K562 (cell line): Measurements from ENCODE around the gene SLC18B1. TPM values are rescaled to one million over a fixed set of nuclear protein-coding genes. Genes with fewer than 3 reads are reported as not detected.
A peak's percentile ranks its signal among the peaks of the same experiment; 100 is the strongest.

Source experiments
- ATAC-seq: fragments of 200-7000 bp; cut with Tn5 transposase; 3 replicates; pipeline ENCODE4 v1.9.1; 2020; ENCODE audit warnings: moderate library complexity
- BruUV-seq: library from RNA; stranded (reverse); fragments of 400-500 nt; replicated peaks from 2 replicates; lab custom pipeline; 2021; lab: Mats Ljungman, UMichigan
- CTCF ChIA-PET: fragments of 300-600 bp; formaldehyde crosslinking; extraction: SDS; loops from one replicate; lab custom pipeline; 2021; ENCODE audit warnings: low intra/inter-chr PET ratio; lab: Yijun Ruan, JAX
- POLR2A ChIA-PET: fragments of 300-600, 350-650 bp; sonication (Branson Sonifier 250); formaldehyde crosslinking; extraction: SDS; loops from one replicate; lab custom pipeline; 2021; ENCODE audit warnings: antibody characterized with exemption, inconsistent platforms; lab: Yijun Ruan, JAX
- DNase-seq, 4 experiments: peaks; one replicate each; pipeline versions ENCODE4 v3.0.0 to v3.0.0-alpha.2; 2011 to 2018; ENCODE audit warnings: low spot score in 3 of 4, mixed read lengths in 3 of 4; ENCODE audit errors: extremely low read depth in 1 of 4
- FAIRE-seq: peaks from 2 replicates; lab custom pipeline; 2011; peaks lifted over from hg19 to GRCh38; lab: Jason Lieb, UNC
- H2AFZ ChIP-seq: 2 replicates; pipeline ENCODE4 v1.6.0; 2011; ENCODE audit warnings: low read depth, low read length, control low read depth, inconsistent platforms
- H3K27ac ChIP-seq: fragments of 200-600 bp; 3 replicates; pipeline ENCODE4 v1.8.0; 2011; ENCODE audit warnings: low read depth, mild to moderate bottlenecking, control low read depth, inconsistent platforms, low read length, moderate library complexity, mixed read lengths; ENCODE audit errors: extremely low read depth
- H3K27me3 ChIP-seq, 2 experiments: fragments of 300-600 bp in 1 of 2; 2 replicates in 1 of 2; 3 replicates in 1 of 2; pipeline versions ENCODE4 v1.6.0 to v1.8.0; 2011; ENCODE audit warnings: inconsistent platforms in 2 of 2, low read length in 2 of 2, mild to moderate bottlenecking in 1 of 2, mixed read lengths in 1 of 2, moderate library complexity in 1 of 2; ENCODE audit not compliant: control insufficient read depth in 2 of 2, insufficient read depth in 2 of 2
- H3K36me3 ChIP-seq: fragments of 300-600 bp; 3 replicates; pipeline ENCODE4 v1.8.0; 2011; ENCODE audit warnings: mild to moderate bottlenecking, low read length, inconsistent platforms; ENCODE audit not compliant: control insufficient read depth, insufficient read depth
- H3K4me1 ChIP-seq, 2 experiments: fragments of 200-600 bp in 1 of 2; replicated peaks in 1 of 2; 2 replicates in 1 of 2; 3 replicates in 1 of 2; pipeline versions ENCODE4 v1.5.1 to v1.8.0; 2011; ENCODE audit warnings: inconsistent platforms in 2 of 2, low read length in 2 of 2, mild to moderate bottlenecking in 1 of 2, mixed read lengths in 1 of 2, moderate library complexity in 1 of 2; ENCODE audit not compliant: control insufficient read depth in 2 of 2, insufficient read depth in 2 of 2
- H3K4me2 ChIP-seq: 2 replicates; pipeline ENCODE4 v1.6.1; 2011; ENCODE audit warnings: low read length, control low read depth, inconsistent platforms, mixed read lengths; ENCODE audit not compliant: insufficient read depth
- H3K4me3 ChIP-seq: fragments of 200-600 bp; sonication (generic), shearing (Covaris generic); 2 replicates; pipeline ENCODE4 v1.5.1; 2016; ENCODE audit warnings: control low read depth, inconsistent platforms
- H3K79me2 ChIP-seq: fragments of 200-600 bp; 3 replicates; pipeline ENCODE4 v1.8.0; 2011; ENCODE audit warnings: low read length, inconsistent platforms; ENCODE audit not compliant: control insufficient read depth, insufficient read depth
- H3K9ac ChIP-seq, 2 experiments: 2 replicates each; pipeline versions ENCODE4 v1.6.0 to v1.6.1; 2011; ENCODE audit warnings: low read depth in 2 of 2, low read length in 2 of 2, control low read depth in 1 of 2, inconsistent platforms in 1 of 2, mild to moderate bottlenecking in 1 of 2, mixed read lengths in 1 of 2; ENCODE audit not compliant: insufficient read depth in 1 of 2
- H3K9me1 ChIP-seq: one replicate; pipeline ENCODE4 v1.6.0; 2011; ENCODE audit warnings: inconsistent platforms, mild to moderate bottlenecking, low read length, moderate library complexity; ENCODE audit not compliant: control insufficient read depth, insufficient read depth
- H3K9me3 ChIP-seq: replicated peaks from 2 replicates; pipeline ENCODE4 v1.5.1; 2011; ENCODE audit warnings: low read depth, low read length, inconsistent platforms; ENCODE audit not compliant: control insufficient read depth, insufficient read depth
- H4K20me1 ChIP-seq: replicated peaks from 2 replicates; pipeline ENCODE4 v1.6.1; 2011; ENCODE audit warnings: low read length, inconsistent platforms, mixed read lengths; ENCODE audit not compliant: control insufficient read depth, insufficient read depth
- ETV1 ChIP-seq: fragments of 450-650 bp; conservative IDR thresholded peaks from 2 replicates; pipeline ENCODE4 v1.6.1; 2016; ENCODE audit warnings: missing genetic modification characterization, control low read depth, low read depth, missing compliant biosample characterization
- GATA2 ChIP-seq: sonication (generic); formaldehyde crosslinking; IDR thresholded peaks from 2 replicates; pipeline ENCODE4 v1.4.0; 2020; ENCODE audit warnings: mild to moderate bottlenecking, missing genetic modification reagents
- MTA1 ChIP-seq: fragments of 450-650 bp; IDR thresholded peaks from 2 replicates; pipeline ENCODE4 v1.6.1; 2017; ENCODE audit warnings: borderline replicate concordance
- PHF21A ChIP-seq: fragments of 450-650 bp; IDR thresholded peaks from 2 replicates; pipeline ENCODE4 v1.6.1; 2017; ENCODE audit warnings: low read depth, borderline replicate concordance
- PRPF4 ChIP-seq: fragments of 200-400 bp; formaldehyde crosslinking; IDR thresholded peaks from one replicate; pipeline ENCODE4 v1.6.1; 2017; ENCODE audit warnings: low read length, low read depth, mild to moderate bottlenecking; ENCODE audit not compliant: insufficient read depth, poor library complexity, severe bottlenecking
- SMARCA5 ChIP-seq: fragments of 450-650 bp; IDR thresholded peaks from 2 replicates; pipeline ENCODE4 v1.6.1; 2016
- SRSF3 ChIP-seq: fragments of 200-400 bp; formaldehyde crosslinking; IDR thresholded peaks from 2 replicates; pipeline ENCODE4 v1.6.1; 2016; ENCODE audit warnings: mild to moderate bottlenecking, low read length, moderate library complexity; ENCODE audit not compliant: insufficient read depth
- ZNF140 ChIP-seq: fragments of 250-450 bp; sonication (Bioruptor Pico); IDR thresholded peaks from 2 replicates; pipeline ENCODE4 v1.8.0; 2021; ENCODE audit warnings: moderate library complexity, mild to moderate bottlenecking, inconsistent platforms
- WGBS: fragments of 100-300 bp; shearing (Covaris generic); methylation state at CpG from one replicate; pipeline ENCODE4 v1.1.6; 2016; ENCODE audit warnings: low coverage, mixed read lengths; ENCODE audit not compliant: insufficient coverage; ENCODE audit errors: missing lambda C conversion rate; 5-methylcytosine and 5-hydroxymethylcytosine counted together
- in situ Hi-C: fragments of 300-500 bp; cut with MboI; formaldehyde crosslinking; loops from 4 replicates; pipeline ENCODE4 v1.15.0; 2018; ENCODE audit warnings: inconsistent platforms, mixed read lengths
- intact Hi-C: fragments of 100-400 bp; cut with micrococcal nuclease; formaldehyde crosslinking; loops from 2 replicates; pipeline ENCODE4 v1.14.2; 2022
- polyA plus RNA-seq, 8 experiments: library from polyadenylated mRNA; depleted of rRNA in 4 of 8; stranded (reverse) in 5 of 8; unstranded in 3 of 8; fragments of >200 nt; fragmentation: Nextera tagmentation in 2 of 8; fragmentation: Illumina TruSeq in 1 of 8; extraction: Ambion mirVana in 2 of 8; extraction: Trizol in 1 of 8; gene quantifications; 2 replicates each; pipeline versions ENCODE4 v1.2.1 to v1.2.3, GENCODE V29; 2011 to 2014; ENCODE audit warnings: inconsistent platforms in 1 of 8, missing spikeins in 1 of 8
- total RNA-seq, 7 experiments: library from RNA; depleted of rRNA in 6 of 7; stranded (reverse); fragments of >200 nt in 6 of 7; fragmentation: Illumina TruSeq in 2 of 7; extraction: Trizol in 2 of 7; gene quantifications; 2 replicates each; pipeline versions ENCODE4 v1.2.1 to v1.2.3, GENCODE V29; 2011 to 2021; ENCODE audit warnings: low replicate concordance in 1 of 7
- TF ChIP-seq, protein P1 (sequence below): fragments of 250-450 bp; sonication (Bioruptor Pico); IDR thresholded peaks from 2 replicates; pipeline ENCODE4 v1.4.0; 2020
- TF ChIP-seq, protein P2 (sequence below): fragments of 450-650 bp; formaldehyde crosslinking; conservative IDR thresholded peaks from 2 replicates; pipeline ENCODE4 v1.4.0; 2022; ENCODE audit warnings: mild to moderate bottlenecking, missing genetic modification characterization
- TF ChIP-seq, protein P3 (sequence below), 3 experiments: IDR thresholded peaks in 2 of 3; conservative IDR thresholded peaks in 1 of 3; 2 replicates each; pipeline ENCODE4 v1.5.1; 2011 to 2012; ENCODE audit warnings: low read length in 3 of 3, mild to moderate bottlenecking in 3 of 3, control low read depth in 2 of 3, improper control_type of control experiment in 1 of 3, inconsistent platforms in 1 of 3, low read depth in 1 of 3, mixed read lengths in 1 of 3, moderate library complexity in 1 of 3; ENCODE audit not compliant: insufficient read depth in 2 of 3

The SLC18B1 gene
- total and polyA plus RNA-seq, 9 of the 15 experiments (the other 6 are each of a cell fraction or from before 2014, with no cell fraction given), result 10.4 to 49.1 (median 32.0) TPM

DNA sequence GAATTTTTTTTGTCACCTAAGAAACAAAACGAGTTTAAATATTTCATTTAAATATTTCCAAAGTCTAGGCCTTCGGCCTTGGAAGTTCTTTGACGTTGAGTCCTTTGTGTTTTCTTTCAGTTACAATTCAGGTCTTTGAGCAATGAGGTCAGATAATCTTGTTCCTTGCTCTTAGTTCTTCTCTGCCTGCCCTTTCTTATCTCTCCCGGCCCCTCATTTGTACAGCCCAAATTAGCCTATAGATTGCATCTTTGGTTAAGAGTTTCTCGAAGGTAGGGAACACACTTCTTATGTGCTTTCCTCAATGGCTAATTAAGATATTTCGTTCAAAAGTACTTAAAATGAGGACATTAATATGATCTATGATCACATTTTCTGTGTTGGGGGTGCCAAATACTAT, 34.5 kb upstream of the SLC18B1 start (continued):
- peak; percentile 60; the same call in 1 of the 2 replicates for TF ChIP-seq ETV1 (tag)
- TF ChIP-seq, protein P1, sequence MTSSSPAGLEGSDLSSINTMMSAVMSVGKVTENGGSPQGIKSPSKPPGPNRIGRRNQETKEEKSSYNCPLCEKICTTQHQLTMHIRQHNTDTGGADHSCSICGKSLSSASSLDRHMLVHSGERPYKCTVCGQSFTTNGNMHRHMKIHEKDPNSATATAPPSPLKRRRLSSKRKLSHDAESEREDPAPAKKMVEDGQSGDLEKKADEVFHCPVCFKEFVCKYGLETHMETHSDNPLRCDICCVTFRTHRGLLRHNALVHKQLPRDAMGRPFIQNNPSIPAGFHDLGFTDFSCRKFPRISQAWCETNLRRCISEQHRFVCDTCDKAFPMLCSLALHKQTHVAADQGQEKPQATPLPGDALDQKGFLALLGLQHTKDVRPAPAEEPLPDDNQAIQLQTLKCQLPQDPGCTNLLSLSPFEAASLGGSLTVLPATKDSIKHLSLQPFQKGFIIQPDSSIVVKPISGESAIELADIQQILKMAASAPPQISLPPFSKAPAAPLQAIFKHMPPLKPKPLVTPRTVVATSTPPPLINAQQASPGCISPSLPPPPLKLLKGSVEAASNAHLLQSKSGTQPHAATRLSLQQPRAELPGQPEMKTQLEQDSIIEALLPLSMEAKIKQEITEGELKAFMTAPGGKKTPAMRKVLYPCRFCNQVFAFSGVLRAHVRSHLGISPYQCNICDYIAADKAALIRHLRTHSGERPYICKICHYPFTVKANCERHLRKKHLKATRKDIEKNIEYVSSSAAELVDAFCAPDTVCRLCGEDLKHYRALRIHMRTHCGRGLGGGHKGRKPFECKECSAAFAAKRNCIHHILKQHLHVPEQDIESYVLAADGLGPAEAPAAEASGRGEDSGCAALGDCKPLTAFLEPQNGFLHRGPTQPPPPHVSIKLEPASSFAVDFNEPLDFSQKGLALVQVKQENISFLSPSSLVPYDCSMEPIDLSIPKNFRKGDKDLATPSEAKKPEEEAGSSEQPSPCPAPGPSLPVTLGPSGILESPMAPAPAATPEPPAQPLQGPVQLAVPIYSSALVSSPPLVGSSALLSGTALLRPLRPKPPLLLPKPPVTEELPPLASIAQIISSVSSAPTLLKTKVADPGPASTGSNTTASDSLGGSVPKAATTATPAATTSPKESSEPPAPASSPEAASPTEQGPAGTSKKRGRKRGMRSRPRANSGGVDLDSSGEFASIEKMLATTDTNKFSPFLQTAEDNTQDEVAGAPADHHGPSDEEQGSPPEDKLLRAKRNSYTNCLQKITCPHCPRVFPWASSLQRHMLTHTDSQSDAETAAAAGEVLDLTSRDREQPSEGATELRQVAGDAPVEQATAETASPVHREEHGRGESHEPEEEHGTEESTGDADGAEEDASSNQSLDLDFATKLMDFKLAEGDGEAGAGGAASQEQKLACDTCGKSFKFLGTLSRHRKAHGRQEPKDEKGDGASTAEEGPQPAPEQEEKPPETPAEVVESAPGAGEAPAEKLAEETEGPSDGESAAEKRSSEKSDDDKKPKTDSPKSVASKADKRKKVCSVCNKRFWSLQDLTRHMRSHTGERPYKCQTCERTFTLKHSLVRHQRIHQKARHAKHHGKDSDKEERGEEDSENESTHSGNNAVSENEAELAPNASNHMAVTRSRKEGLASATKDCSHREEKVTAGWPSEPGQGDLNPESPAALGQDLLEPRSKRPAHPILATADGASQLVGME (CRISPR knock-in tag), result no peak
- no peak for TF ChIP-seq MTA1
- TF ChIP-seq SMARCA5, result no peak

DNA sequence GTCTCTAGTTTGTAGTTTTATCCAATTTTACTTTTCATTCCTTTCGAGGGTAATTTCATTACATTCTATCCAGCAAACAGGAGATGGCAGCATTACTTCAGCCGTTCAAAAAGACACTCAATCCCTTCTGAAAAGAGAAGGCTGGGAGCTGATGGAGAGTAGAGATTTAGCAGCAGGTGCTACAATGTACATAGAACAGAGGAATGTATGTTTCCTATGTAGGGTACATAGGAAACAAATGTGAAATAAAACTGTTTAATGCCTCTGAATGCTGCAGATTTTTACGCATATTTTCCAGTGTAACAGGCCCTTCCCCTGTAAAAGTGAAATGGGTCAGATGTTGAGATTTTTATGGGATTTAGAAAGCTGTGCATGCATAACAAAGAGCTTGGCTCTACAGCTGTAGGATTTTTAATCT, 31.9 kb upstream of the SLC18B1 start:
- DNase-seq, result peak in 1 of 4 experiments; percentile 35
- POLR2A ChIA-PET, result interaction anchor here (0.9 to 1.3 kb wide), 3 partner anchors 10 to 16 kb away, joined by 3 read pairs; no protein-coding TSS in a partner anchor
- TF ChIP-seq, protein P2, sequence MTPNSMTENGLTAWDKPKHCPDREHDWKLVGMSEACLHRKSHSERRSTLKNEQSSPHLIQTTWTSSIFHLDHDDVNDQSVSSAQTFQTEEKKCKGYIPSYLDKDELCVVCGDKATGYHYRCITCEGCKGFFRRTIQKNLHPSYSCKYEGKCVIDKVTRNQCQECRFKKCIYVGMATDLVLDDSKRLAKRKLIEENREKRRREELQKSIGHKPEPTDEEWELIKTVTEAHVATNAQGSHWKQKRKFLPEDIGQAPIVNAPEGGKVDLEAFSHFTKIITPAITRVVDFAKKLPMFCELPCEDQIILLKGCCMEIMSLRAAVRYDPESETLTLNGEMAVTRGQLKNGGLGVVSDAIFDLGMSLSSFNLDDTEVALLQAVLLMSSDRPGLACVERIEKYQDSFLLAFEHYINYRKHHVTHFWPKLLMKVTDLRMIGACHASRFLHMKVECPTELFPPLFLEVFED (CRISPR knock-in tag), result no peak
- TF ChIP-seq SRSF3 (no peak), GATA2 (no peak), PHF21A (no peak), PRPF4 (no peak), ZNF140 (no peak)
- TF ChIP-seq, protein P3, sequence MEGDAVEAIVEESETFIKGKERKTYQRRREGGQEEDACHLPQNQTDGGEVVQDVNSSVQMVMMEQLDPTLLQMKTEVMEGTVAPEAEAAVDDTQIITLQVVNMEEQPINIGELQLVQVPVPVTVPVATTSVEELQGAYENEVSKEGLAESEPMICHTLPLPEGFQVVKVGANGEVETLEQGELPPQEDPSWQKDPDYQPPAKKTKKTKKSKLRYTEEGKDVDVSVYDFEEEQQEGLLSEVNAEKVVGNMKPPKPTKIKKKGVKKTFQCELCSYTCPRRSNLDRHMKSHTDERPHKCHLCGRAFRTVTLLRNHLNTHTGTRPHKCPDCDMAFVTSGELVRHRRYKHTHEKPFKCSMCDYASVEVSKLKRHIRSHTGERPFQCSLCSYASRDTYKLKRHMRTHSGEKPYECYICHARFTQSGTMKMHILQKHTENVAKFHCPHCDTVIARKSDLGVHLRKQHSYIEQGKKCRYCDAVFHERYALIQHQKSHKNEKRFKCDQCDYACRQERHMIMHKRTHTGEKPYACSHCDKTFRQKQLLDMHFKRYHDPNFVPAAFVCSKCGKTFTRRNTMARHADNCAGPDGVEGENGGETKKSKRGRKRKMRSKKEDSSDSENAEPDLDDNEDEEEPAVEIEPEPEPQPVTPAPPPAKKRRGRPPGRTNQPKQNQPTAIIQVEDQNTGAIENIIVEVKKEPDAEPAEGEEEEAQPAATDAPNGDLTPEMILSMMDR (IDR thresholded peaks at IDR 0.05 in 2 of 3, conservative IDR thresholded peaks at IDR 0.05 in 1 of 3; ENCODE audit: insufficient read depth in 2 of 3, low read depth in 1 of 3, low read length in 3 of 3), result peak; percentile 32 to 68 (median 41); a peak in 3 of 6 replicates

More for the DNA sequence above, 31.9 kb upstream of the SLC18B1 start:
- Histone ChIP-seq H4K20me1 (no peaks in the 10 kb centered on the region), H3K36me3 (no peaks in the 10 kb centered on the region), H3K4me1 (no peaks in the 10 kb centered on the region; a peak in 1 of 5 replicates), H3K79me2 (no peaks in the 10 kb centered on the region), H3K4me2 (no peak overlapping the region), H3K27ac (no peak overlapping the region), H3K4me3 (no peak overlapping the region), H3K27me3 (no peaks in the 10 kb centered on the region), H2AFZ (no peak overlapping the region), H3K9ac (no peak overlapping the region), H3K9me3 (no peaks in the 10 kb centered on the region), H3K9me1 (no peaks in the 10 kb centered on the region)
- no TSS peak for BruUV-seq
- peak; percentile 73 for ATAC-seq
- CTCF ChIA-PET, result interaction anchor here (0.6 to 2.2 kb wide), 4 partner anchors 12 to 723 kb away, joined by 3 to 11 read pairs (median 4); no protein-coding TSS in a partner anchor
- WGBS, result 8% methylated on average over 3 of the region's 3 CpGs
- intact Hi-C loops, result loop anchor here (1.0 to 5.0 kb wide), 6 partner anchors 117 to 1086 kb away; no protein-coding TSS in a partner anchor
- peak; percentile 80 for FAIRE-seq
- in situ Hi-C loops, result loop anchor here (25.0 kb wide), 1 partner anchor 1082 kb away; no protein-coding TSS in a partner anchor
